Measurements from ENCODE around the gene GOLGB1. TPM values are rescaled to one million over a fixed set of nuclear protein-coding genes. Genes with fewer than 3 reads are reported as not detected.

GOLGB1 gene
- total and polyA plus RNA-seq, 2 donors (not counting 3 experiments of a cell fraction or from before 2014, with no cell fraction given), result 7.4 to 42.7 TPM

- CTCF ChIA-PET, result no interaction called here
- FAIRE-seq (no peak), DNase-seq (ENCODE audit: low read depth, low spot score) (no peak)
- Histone ChIP-seq H3K27me3 (ENCODE audit: control insufficient read depth in 2 of 2, insufficient read depth in 2 of 2, low read length in 2 of 2) (peaks cover 7 to 17% of the 10 kb centered on the region in 2 experiments), H3K9me1 (replicated peaks; ENCODE audit: control insufficient read depth, extremely low read depth, insufficient read depth, low read length) (no peaks in the 10 kb centered on the region), H3K9me3 (replicated peaks; ENCODE audit: control insufficient read depth, insufficient read depth, low read length) (no peaks in the 10 kb centered on the region), H3K79me2 (ENCODE audit: control insufficient read depth, insufficient read depth, low read length) (peaks cover 10% of the 10 kb centered on the region), H3K36me3 (ENCODE audit: control insufficient read depth in 2 of 2, extremely low read depth in 1 of 2, insufficient read depth in 2 of 2, low read length in 2 of 2) (no peaks in the 10 kb centered on the region), H2AFZ (ENCODE audit: low read depth, low read length) (no peak overlapping the region), H3K4me1 (ENCODE audit: control insufficient read depth, extremely low read depth, insufficient read depth, low read length) (peaks cover 16% of the 10 kb centered on the region), H3K4me2 (ENCODE audit: insufficient read depth, low read length) (no peak overlapping the region), H3K27ac (ENCODE audit: insufficient read depth, low read depth, low read length) (no peak overlapping the region), H3K9ac (replicated peaks; ENCODE audit: extremely low read depth, insufficient read depth, low read length) (no peak overlapping the region), H3K4me3 (replicated peaks in 1 of 3; ENCODE audit: insufficient read depth in 1 of 3, low read depth in 1 of 3, low read length in 3 of 3) (no peak overlapping the region), H4K20me1 (replicated peaks; ENCODE audit: control insufficient read depth, extremely low read depth, insufficient read depth, low read length) (no peaks in the 10 kb centered on the region)
- BruUV-seq (replicated peaks), result no TSS peak
- dilution Hi-C loops (cut with MboI; ENCODE audit: extremely low pct_ligation_motif_present, low sequenced_read_pairs), result no loop called here
- POLR2A ChIA-PET, result no interaction called here
- TF ChIP-seq MAX (IDR thresholded peaks at IDR 0.05; ENCODE audit: insufficient read depth, insufficient read length), result no peak
- TF ChIP-seq EZH2 (IDR thresholded peaks at IDR 0.05; ENCODE audit: borderline replicate concordance, low read depth, low read length, severe bottlenecking), result no peak
- TF ChIP-seq FOS (IDR thresholded peaks at IDR 0.05; ENCODE audit: borderline replicate concordance, insufficient read depth, low read length), result no peak
- no peak for TF ChIP-seq POLR2A (IDR thresholded peaks at IDR 0.05; ENCODE audit: low read depth, low read length)
- no peak for TF ChIP-seq POLR2AphosphoS5 (IDR thresholded peaks at IDR 0.05; ENCODE audit: insufficient read depth, low read depth, low read length)
- intact Hi-C loops (cut with micrococcal nuclease), result no loop called here
These were observed 3.2 kb upstream of the GOLGB1 start for GRCh38 chr3:121752772-121753171.

- Histone ChIP-seq H3K4me2 (ENCODE audit: insufficient read depth, low read length) (no peak overlapping the region), H2AFZ (ENCODE audit: low read depth, low read length) (no peak overlapping the region), H3K36me3 (ENCODE audit: control insufficient read depth in 2 of 2, extremely low read depth in 1 of 2, insufficient read depth in 2 of 2, low read length in 2 of 2) (no peaks in the 10 kb centered on the region), H3K4me3 (replicated peaks in 1 of 3; ENCODE audit: insufficient read depth in 1 of 3, low read depth in 1 of 3, low read length in 3 of 3) (no peak overlapping the region), H3K9me1 (replicated peaks; ENCODE audit: control insufficient read depth, extremely low read depth, insufficient read depth, low read length) (no peaks in the 10 kb centered on the region), H3K79me2 (ENCODE audit: control insufficient read depth, insufficient read depth, low read length) (peaks cover 13% of the 10 kb centered on the region), H3K9me3 (replicated peaks; ENCODE audit: control insufficient read depth, insufficient read depth, low read length) (no peaks in the 10 kb centered on the region), H4K20me1 (replicated peaks; ENCODE audit: control insufficient read depth, extremely low read depth, insufficient read depth, low read length) (no peaks in the 10 kb centered on the region), H3K9ac (replicated peaks; ENCODE audit: extremely low read depth, insufficient read depth, low read length) (no peak overlapping the region), H3K27me3 (ENCODE audit: control insufficient read depth in 2 of 2, insufficient read depth in 2 of 2, low read length in 2 of 2) (peaks cover 7 to 17% of the 10 kb centered on the region in 2 experiments), H3K27ac (ENCODE audit: insufficient read depth, low read depth, low read length) (no peak overlapping the region), H3K4me1 (ENCODE audit: control insufficient read depth, extremely low read depth, insufficient read depth, low read length) (peaks cover 20% of the 10 kb centered on the region)
- dilution Hi-C loops (cut with MboI; ENCODE audit: extremely low pct_ligation_motif_present, low sequenced_read_pairs) (no loop called here), intact Hi-C loops (cut with micrococcal nuclease) (no loop called here)
- no TSS peak for BruUV-seq (replicated peaks)
- CTCF ChIA-PET, result interaction anchor here (0.9 kb wide), 1 partner anchor 11 kb away, joined by 3 read pairs; no protein-coding TSS in a partner anchor
- DNase-seq (ENCODE audit: low read depth, low spot score) (no peak), FAIRE-seq (no peak)
- POLR2A ChIA-PET, result no interaction called here
- TF ChIP-seq POLR2A (IDR thresholded peaks at IDR 0.05; ENCODE audit: low read depth, low read length), result no peak
- TF ChIP-seq CTCF (IDR thresholded peaks at IDR 0.05; ENCODE audit: extremely low read depth in 1 of 2, insufficient read depth in 1 of 2, low read depth in 1 of 2, low read length in 2 of 2), result no peak
- no peak for TF ChIP-seq JUN (IDR thresholded peaks at IDR 0.05; ENCODE audit: borderline replicate concordance, insufficient read depth, insufficient read length, low read depth)
- TF ChIP-seq MYC (IDR thresholded peaks at IDR 0.05; ENCODE audit: low read depth, low read length), result no peak
- no peak for TF ChIP-seq POLR2AphosphoS5 (IDR thresholded peaks at IDR 0.05; ENCODE audit: insufficient read depth, low read depth, low read length)
- no peak for TF ChIP-seq EZH2 (IDR thresholded peaks at IDR 0.05; ENCODE audit: borderline replicate concordance, low read depth, low read length, severe bottlenecking)
- TF ChIP-seq MAX (IDR thresholded peaks at IDR 0.05; ENCODE audit: insufficient read depth, insufficient read length), result no peak
- no peak for TF ChIP-seq FOS (IDR thresholded peaks at IDR 0.05; ENCODE audit: borderline replicate concordance, insufficient read depth, low read length)
- no peak for TF ChIP-seq GATA2 (IDR thresholded peaks at IDR 0.05; ENCODE audit: insufficient read depth, insufficient read length, low read depth, low read length)
These were observed 2.7 kb upstream of the GOLGB1 start for GRCh38 chr3:121752261-121752660.
